Osteocyte (in vitro differentiated cells): ENCODE data around the gene SLC35F5. TPM values are rescaled to one million over a fixed set of nuclear protein-coding genes. Genes with fewer than 3 reads are reported as not detected.
"Not testable (repeated sequence)": the region's sequence is repeated elsewhere in the genome, so short reads cannot be mapped to it uniquely, and the experiment has no call there.

Source experiments
- DNase-seq: peaks from one replicate; pipeline ENCODE4 v3.0.0; 2021; ENCODE audit warnings: mixed read lengths; ENCODE audit not compliant: unreplicated experiment; ENCODE audit errors: extremely low spot score
- H3K27ac Mint-ChIP-seq: one replicate; pipeline ENCODE4 v1.8.0; 2021; ENCODE audit warnings: mild to moderate bottlenecking, mixed read lengths; ENCODE audit not compliant: unreplicated experiment
- H3K27me3 Mint-ChIP-seq: one replicate; pipeline ENCODE4 v1.8.0; 2021; ENCODE audit warnings: mixed read lengths; ENCODE audit not compliant: unreplicated experiment
- H3K36me3 Mint-ChIP-seq: one replicate; pipeline ENCODE4 v1.8.0; 2021; ENCODE audit warnings: mixed read lengths; ENCODE audit not compliant: unreplicated experiment
- H3K4me1 Mint-ChIP-seq: one replicate; pipeline ENCODE4 v1.8.0; 2021; ENCODE audit warnings: mixed read lengths; ENCODE audit not compliant: unreplicated experiment
- H3K4me3 Mint-ChIP-seq: one replicate; pipeline ENCODE4 v1.8.0; 2021; ENCODE audit warnings: mild to moderate bottlenecking, moderate library complexity, mixed read lengths; ENCODE audit not compliant: unreplicated experiment
- H3K9me3 Mint-ChIP-seq: one replicate; pipeline ENCODE4 v1.8.0; 2021; ENCODE audit warnings: mixed read lengths; ENCODE audit not compliant: unreplicated experiment
- CTCF ChIP-seq: fragments of 200-600 bp; sonication (generic); IDR thresholded peaks from 2 replicates; pipeline ENCODE4 v1.5.0; 2021; ENCODE audit warnings: antibody characterized with exemption, mild to moderate bottlenecking, moderate library complexity
- microRNA-seq: library from miRNA; unstranded; fragments of <30 nt; microRNA quantifications from one replicate; pipeline ENCODE4 v1.1.0, GENCODE V29; 2020; ENCODE audit not compliant: unreplicated experiment
- total RNA-seq: library from RNA; stranded (reverse); gene quantifications from 2 replicates; pipeline ENCODE4 v1.2.1, GENCODE V29; 2021

SLC35F5 gene
- total RNA-seq, 1 donor from 2014 or later: 83.4 TPM

DNA sequence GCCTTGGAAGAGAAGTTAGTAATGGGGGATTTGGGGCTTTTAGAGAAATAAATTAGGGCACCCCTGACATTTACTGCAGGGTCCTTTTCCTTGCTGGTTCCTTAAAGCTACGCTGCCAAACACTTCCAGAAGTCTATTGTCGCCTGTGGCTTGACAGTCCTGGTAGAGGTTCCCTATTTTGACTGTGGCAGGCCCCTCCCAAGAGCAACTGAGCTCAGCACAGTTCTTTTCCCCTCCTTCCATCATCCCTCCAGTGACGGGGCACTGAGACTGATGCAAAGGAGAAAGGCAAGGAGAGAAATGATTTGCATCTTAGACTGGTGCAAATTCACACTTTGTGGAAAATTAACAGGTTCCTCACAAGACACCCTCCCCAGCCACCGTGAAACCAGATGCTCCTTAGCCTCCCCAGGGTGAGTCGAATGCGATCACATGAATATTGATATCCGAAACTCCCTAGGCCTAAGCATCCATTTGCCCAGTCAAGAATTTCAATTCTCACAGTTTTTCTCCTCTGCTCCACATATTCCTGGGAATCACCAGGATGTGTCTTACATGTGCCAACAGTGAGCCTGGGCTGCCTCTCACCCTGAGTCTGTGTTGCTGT lies 84.0 kb downstream of the SLC35F5 start:
- TF ChIP-seq CTCF: no peak
- peaks cover 11% of the 10 kb centered on the region for H3K27me3 Mint-ChIP-seq
- H3K36me3 Mint-ChIP-seq: no peaks in the 10 kb centered on the region
- no peaks in the 10 kb centered on the region for H3K4me1 Mint-ChIP-seq
- no peak overlapping the region for H3K27ac Mint-ChIP-seq
- no peak for DNase-seq
- no peaks in the 10 kb centered on the region for H3K9me3 Mint-ChIP-seq
- no peak overlapping the region for H3K4me3 Mint-ChIP-seq

DNA sequence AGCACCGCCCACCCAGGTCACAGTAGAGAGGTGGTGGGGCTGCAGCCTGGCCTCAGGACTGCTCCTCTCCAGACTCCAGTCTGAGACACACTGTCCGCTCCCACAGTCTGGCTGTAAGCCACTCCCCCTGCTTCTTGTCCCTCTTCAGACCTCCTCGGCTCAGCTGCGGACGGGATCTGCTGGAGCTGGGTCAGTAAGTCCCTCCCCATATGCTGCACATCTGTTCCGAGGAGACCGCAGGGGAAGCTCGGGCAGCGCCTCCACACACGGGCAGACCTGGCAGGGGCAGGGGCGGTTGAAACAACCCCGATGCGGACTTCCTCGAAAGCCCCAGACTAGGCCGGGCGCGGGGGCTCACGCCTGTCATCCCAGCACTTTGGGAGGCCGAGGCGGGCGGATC lies 87.4 kb downstream of the SLC35F5 start:
- H3K36me3 Mint-ChIP-seq, H3K27me3 Mint-ChIP-seq, H3K4me3 Mint-ChIP-seq, H3K4me1 Mint-ChIP-seq, DNase-seq, H3K9me3 Mint-ChIP-seq, H3K27ac Mint-ChIP-seq: not testable (repeated sequence)

DNA sequence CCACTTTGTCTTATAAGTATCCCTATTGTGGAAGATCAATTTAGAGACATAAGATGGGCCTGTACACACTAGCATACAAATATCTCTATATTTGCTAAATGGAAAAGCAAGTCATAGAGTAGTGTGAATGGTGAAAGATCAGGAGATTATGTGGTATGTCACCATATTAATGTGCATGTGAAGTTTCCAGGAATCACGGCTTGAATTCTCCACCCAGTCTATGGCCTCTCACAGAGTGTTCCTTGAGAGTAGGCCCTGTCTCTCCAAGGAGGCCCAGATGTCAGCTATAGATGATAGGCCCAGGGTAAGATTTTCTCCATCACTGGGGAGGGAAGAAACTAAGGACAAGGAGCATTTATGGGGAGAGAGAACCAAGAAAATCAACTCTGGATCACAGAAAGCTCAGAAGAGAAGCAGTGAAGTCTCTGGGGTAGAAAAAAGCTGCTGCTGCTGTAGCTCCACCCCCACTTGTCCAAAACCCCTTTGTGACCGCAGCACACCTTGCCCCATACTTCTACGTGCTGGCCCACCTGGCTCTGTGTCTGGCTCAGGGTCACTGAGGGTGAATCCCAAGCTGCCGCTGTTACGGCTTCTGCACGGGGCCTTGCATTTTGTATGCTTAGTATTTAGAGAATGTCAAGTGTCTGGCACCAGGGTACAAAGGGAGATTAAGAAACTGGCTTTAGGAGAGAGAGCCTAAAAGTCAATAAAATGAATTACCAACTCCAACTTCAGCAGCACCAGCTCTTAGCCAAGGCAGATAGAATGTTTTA lies 91.5 kb downstream of the SLC35F5 start:
- H3K4me1 Mint-ChIP-seq, H3K27ac Mint-ChIP-seq, H3K9me3 Mint-ChIP-seq, H3K27me3 Mint-ChIP-seq, H3K36me3 Mint-ChIP-seq, H3K4me3 Mint-ChIP-seq, DNase-seq: not testable (repeated sequence)

GRCh38 chr2:113663285-113664060 lies 93.0 kb downstream of the SLC35F5 start:
- H3K4me3 Mint-ChIP-seq, H3K4me1 Mint-ChIP-seq, H3K36me3 Mint-ChIP-seq: not testable (repeated sequence)

More at GRCh38 chr2:113663285-113664060, 93.0 kb downstream of the SLC35F5 start:
- not testable (repeated sequence) for H3K9me3 Mint-ChIP-seq, H3K27ac Mint-ChIP-seq, DNase-seq
- peaks cover 12% of the 10 kb centered on the region for H3K27me3 Mint-ChIP-seq

Small RNA genes within 50 kb of the gene (microRNA-seq; reads per million reads assigned to microRNA genes)
- gene MIR4782: not detected

Other genes starting within 250 kb of the SLC35F5 start
- gene RABL2A, start 129.4 kb downstream of the SLC35F5 start, total RNA-seq: 24.9 and 26.2 TPM in 2 replicates
- gene ACTR3, start 133.4 kb upstream of the SLC35F5 start, total RNA-seq: 255 and 265 TPM in 2 replicates